VCaP (cell line): ENCODE data around the gene CLEC2L.

ENCODE experiments used
- H3K27ac ChIP-seq: fragments of 450-650 bp; 2 replicates; pipeline ENCODE4 v1.5.1; 2017
- TF ChIP-seq, protein P1 (sequence below): fragments of 450-650 bp; conservative IDR thresholded peaks from 2 replicates; pipeline ENCODE4 v1.5.1; 2017; ENCODE audit warnings: mild to moderate bottlenecking, moderate library complexity

Gene CLEC2L

GRCh38 chr7:139591550-139592195, 68.2 kb downstream of the CLEC2L start:
- TF ChIP-seq, protein P1, sequence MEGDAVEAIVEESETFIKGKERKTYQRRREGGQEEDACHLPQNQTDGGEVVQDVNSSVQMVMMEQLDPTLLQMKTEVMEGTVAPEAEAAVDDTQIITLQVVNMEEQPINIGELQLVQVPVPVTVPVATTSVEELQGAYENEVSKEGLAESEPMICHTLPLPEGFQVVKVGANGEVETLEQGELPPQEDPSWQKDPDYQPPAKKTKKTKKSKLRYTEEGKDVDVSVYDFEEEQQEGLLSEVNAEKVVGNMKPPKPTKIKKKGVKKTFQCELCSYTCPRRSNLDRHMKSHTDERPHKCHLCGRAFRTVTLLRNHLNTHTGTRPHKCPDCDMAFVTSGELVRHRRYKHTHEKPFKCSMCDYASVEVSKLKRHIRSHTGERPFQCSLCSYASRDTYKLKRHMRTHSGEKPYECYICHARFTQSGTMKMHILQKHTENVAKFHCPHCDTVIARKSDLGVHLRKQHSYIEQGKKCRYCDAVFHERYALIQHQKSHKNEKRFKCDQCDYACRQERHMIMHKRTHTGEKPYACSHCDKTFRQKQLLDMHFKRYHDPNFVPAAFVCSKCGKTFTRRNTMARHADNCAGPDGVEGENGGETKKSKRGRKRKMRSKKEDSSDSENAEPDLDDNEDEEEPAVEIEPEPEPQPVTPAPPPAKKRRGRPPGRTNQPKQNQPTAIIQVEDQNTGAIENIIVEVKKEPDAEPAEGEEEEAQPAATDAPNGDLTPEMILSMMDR, result no peak
- H3K27ac ChIP-seq, result no peak overlapping the region

DNA sequence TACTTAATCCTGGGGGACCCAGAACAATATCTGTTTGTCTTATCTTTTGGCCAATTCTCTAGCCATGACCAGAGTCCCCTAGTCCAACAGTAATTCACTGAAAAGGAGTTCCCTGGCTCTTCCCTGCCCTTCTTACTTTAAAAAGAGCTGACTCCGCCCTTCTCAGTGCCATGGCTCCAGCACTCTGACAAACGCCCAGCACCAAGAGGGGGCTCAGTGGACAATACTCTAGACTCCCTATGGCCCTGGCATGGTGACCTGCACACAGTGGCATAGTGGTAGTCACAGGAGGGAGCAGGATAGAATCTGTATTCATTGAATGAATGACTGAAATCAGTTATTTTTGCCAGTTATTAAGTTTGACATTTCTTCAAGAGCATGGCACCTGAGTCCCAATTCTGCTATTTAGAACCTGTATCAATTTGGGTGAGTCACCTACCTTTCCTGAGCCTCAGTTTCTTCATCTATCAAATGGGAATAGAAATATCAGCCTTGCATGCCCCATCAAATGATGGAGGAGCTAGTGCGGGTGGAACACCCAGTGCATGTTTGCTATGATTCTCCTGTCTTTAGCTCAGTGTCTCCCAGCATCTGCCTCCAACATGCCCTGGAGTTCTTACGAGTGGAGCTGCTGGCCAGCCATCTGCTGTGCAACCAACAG, 69.4 kb downstream of the CLEC2L start:
- TF ChIP-seq, protein P1, result no peak
- H3K27ac ChIP-seq, result no peak overlapping the region

GRCh38 chr7:139594090-139594489, 70.6 kb downstream of the CLEC2L start:
- H3K27ac ChIP-seq, result no peak overlapping the region
- TF ChIP-seq, protein P1, result no peak
